Fibroblast of villous mesenchyme (primary cell): Measurements from ENCODE around the gene MADD. TPM values are rescaled to one million over a fixed set of nuclear protein-coding genes. Genes with fewer than 3 reads are reported as not detected.

Experiments
- DNase-seq: peaks from one replicate; pipeline ENCODE4 v3.0.0-alpha.2; 2010; ENCODE audit warnings: low read depth
- H3K4me3 ChIP-seq: 2 replicates; pipeline ENCODE4 v1.5.1; 2011; ENCODE audit warnings: low read depth, mild to moderate bottlenecking, low read length
- total RNA-seq: library from RNA; depleted of rRNA; stranded (reverse); fragments of >200 nt; gene quantifications from 2 replicates; pipeline ENCODE4 v1.2.3, GENCODE V29; 2012
- TF ChIP-seq, protein P1 (sequence below): IDR thresholded peaks from 2 replicates; pipeline ENCODE4 v1.5.1; 2012; ENCODE audit warnings: low read depth, mild to moderate bottlenecking, low read length; ENCODE audit not compliant: insufficient read depth

The MADD gene
- total RNA-seq, 1 donor: 27.2 TPM

DNA sequence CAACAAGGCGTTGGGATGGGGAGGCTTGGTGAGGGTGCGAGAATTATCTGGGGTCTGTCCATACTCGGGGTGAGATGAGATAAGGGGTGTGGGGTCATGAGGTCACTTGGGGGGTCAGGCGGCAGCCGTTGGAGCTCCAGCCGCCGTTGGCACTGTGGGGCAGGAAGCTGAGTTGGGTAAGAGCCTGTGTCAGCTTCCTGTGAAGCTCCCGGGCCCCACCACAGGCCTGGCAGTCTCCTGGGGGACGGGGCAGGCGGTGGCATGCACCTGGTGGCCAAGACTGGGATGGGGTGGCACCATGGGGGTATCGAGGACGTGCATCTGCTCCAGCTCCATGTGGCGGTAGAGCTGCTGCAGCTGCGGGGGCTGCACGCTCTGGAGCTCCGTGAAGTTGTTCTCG, 89.7 kb downstream of the MADD start:
- TF ChIP-seq, protein P1, sequence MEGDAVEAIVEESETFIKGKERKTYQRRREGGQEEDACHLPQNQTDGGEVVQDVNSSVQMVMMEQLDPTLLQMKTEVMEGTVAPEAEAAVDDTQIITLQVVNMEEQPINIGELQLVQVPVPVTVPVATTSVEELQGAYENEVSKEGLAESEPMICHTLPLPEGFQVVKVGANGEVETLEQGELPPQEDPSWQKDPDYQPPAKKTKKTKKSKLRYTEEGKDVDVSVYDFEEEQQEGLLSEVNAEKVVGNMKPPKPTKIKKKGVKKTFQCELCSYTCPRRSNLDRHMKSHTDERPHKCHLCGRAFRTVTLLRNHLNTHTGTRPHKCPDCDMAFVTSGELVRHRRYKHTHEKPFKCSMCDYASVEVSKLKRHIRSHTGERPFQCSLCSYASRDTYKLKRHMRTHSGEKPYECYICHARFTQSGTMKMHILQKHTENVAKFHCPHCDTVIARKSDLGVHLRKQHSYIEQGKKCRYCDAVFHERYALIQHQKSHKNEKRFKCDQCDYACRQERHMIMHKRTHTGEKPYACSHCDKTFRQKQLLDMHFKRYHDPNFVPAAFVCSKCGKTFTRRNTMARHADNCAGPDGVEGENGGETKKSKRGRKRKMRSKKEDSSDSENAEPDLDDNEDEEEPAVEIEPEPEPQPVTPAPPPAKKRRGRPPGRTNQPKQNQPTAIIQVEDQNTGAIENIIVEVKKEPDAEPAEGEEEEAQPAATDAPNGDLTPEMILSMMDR: no peak
- no peak for DNase-seq
- no peak overlapping the region for H3K4me3 ChIP-seq

GRCh38 chr11:47360341-47360740, 90.4 kb downstream of the MADD start:
- no peak for DNase-seq
- TF ChIP-seq, protein P1: no peak
- no peak overlapping the region for H3K4me3 ChIP-seq

DNA sequence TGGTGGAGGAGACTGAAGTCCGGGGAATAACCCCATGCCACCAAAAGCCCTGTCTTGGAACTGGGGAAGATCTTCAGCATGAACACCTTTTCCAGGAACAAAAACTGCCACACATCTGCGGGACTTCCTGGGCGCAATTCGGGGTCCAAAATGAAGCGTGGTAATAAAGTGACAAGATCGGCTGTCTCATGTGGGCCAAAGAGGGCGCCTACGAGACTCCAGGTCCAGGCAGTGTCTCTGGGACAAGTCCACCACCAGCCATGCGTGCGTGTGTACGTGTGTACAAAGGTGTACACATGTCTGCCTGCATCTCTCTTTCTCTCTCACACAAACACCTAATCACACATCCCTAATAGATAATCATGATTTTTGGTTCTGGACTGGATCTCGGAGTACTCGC, 91.5 kb downstream of the MADD start:
- DNase-seq: no peak
- no peak overlapping the region for H3K4me3 ChIP-seq
- TF ChIP-seq, protein P1: no peak

DNA sequence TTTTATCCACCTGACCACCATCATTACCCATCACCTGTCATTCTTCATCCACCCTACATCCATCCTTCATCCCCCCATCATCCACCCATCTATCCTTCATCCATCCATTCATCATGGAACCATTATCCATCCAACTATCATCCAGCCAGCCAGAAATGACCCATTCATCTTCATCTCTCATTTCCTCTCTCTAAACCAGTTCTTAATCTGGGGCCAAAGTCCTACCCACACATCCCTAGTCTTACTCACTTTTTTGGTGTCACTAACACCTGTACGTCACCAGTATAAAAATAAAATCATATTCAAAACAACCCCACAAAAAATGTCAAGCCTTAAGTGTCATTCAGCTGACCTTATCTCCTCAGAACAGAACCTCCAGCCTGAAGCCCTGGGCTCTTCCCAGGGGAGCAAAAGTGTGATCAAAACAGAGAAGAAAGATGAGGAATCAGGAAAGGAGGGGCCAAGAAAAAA, 96.1 kb downstream of the MADD start:
- TF ChIP-seq, protein P1: no peak
- DNase-seq: no peak
- H3K4me3 ChIP-seq: no peak overlapping the region

GRCh38 chr11:47369676-47370075, 99.7 kb downstream of the MADD start:
- TF ChIP-seq, protein P1: no peak
- no peak overlapping the region for H3K4me3 ChIP-seq
- DNase-seq: peak; percentile 28

- no peak overlapping the region for H3K4me3 ChIP-seq
- TF ChIP-seq, protein P1: no peak
- no peak for DNase-seq
These were observed 102.5 kb downstream of the MADD start for GRCh38 chr11:47372422-47372821.

DNA sequence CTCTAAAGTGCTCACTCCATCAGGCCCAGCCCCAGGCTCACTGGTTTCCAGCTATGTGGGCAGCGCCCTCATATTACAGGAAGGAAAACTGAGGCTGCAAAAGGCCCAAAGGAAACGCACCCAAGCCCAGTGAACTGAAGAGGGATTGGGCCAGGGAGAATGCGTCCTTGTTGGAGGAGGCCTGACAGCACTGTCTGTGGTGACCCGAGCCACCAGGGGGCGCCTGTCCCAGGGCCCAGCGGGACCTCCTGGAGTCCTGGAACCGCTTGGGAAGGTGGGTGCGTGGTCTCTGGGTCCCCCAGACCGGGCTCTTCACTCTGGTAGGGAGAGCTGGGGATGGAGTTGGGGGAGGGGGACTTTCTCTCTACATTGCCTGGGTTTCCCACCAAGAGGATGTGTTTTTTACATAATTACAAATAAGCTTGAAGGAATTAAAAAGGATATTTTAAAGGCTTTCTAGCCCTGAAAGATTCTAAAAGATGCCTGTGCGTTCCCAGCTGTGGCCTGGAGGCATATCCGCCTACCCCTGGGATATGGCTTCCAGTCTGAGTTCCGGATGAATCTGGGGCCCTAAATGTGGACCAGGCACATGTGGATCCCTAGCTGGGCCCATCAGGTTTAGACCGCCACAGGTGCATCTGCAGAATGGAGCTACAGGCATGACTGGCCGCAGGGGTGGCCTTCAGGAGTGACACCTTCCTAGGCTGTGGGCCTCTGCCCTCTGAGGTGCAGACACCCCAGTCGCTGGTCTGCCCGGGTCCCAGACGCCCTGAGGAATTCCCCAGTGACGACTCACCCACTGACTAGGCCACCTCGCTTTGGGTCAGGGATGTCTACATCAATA, 104.2 kb downstream of the MADD start:
- peak; percentile 74 for DNase-seq
- H3K4me3 ChIP-seq: no peak overlapping the region
- TF ChIP-seq, protein P1: peak; percentile 98
